GM21447 (cell line): ENCODE data around the gene ANKRD33B.
"Not testable (repeated sequence)": the region's sequence is repeated elsewhere in the genome, so short reads cannot be mapped to it uniquely, and the experiment has no call there.

Experiments
- ATAC-seq: cut with Tn5 transposase; IDR thresholded peaks from one replicate; pipeline ENCODE4 v1.9.1; 2021; ENCODE audit not compliant: unreplicated experiment

Gene ANKRD33B

GRCh38 chr5:10653751-10654400, 90.0 kb downstream of the ANKRD33B start:
- ATAC-seq = no peak

GRCh38 chr5:10654566-10654965, 90.7 kb downstream of the ANKRD33B start:
- ATAC-seq = no peak

GRCh38 chr5:10655161-10655971, 91.5 kb downstream of the ANKRD33B start:
- ATAC-seq = no peak

GRCh38 chr5:10655972-10656830, 92.3 kb downstream of the ANKRD33B start:
- ATAC-seq = no peak

- no peak for ATAC-seq
These were observed 94.4 kb downstream of the ANKRD33B start for GRCh38 chr5:10658265-10658664.

GRCh38 chr5:10660135-10660534, 96.3 kb downstream of the ANKRD33B start:
- no peak for ATAC-seq

- ATAC-seq = no peak
These were observed 97.0 kb downstream of the ANKRD33B start for GRCh38 chr5:10660720-10661387.

GRCh38 chr5:10661401-10661800, 97.5 kb downstream of the ANKRD33B start:
- ATAC-seq = no peak

- ATAC-seq = no peak
These were observed 98.2 kb downstream of the ANKRD33B start for GRCh38 chr5:10662083-10662482.

- no peak for ATAC-seq
These were observed 99.0 kb downstream of the ANKRD33B start for GRCh38 chr5:10662661-10663488.

GRCh38 chr5:10663489-10664179, 99.8 kb downstream of the ANKRD33B start:
- ATAC-seq = no peak

- ATAC-seq = not testable (repeated sequence)
These were observed 100.4 kb downstream of the ANKRD33B start for GRCh38 chr5:10664180-10664769.

- ATAC-seq = no peak
These were observed 101.9 kb downstream of the ANKRD33B start for GRCh38 chr5:10665799-10666198.

GRCh38 chr5:10666531-10667299, 102.8 kb downstream of the ANKRD33B start:
- no peak for ATAC-seq

- ATAC-seq = no peak
These were observed 103.7 kb downstream of the ANKRD33B start for GRCh38 chr5:10667431-10668057.

- ATAC-seq = no peak
These were observed 104.8 kb downstream of the ANKRD33B start for GRCh38 chr5:10668697-10669096.

GRCh38 chr5:10669983-10670382, 106.1 kb downstream of the ANKRD33B start:
- ATAC-seq = no peak
